ENCODE measurements around the gene RAPGEF6. TPM values are rescaled to one million over a fixed set of nuclear protein-coding genes. Genes with fewer than 3 reads are reported as not detected.

RAPGEF6 gene
- total RNA-seq, 1 experiment from 2014 or later, result 17.4 TPM

GRCh38 chr5:131466171-131466766, 168.8 kb downstream of the RAPGEF6 start:
- Mint-ChIP-seq H3K9me3 (ENCODE audit: unreplicated experiment) (no peaks in the 10 kb centered on the region), H3K36me3 (ENCODE audit: insufficient read depth, unreplicated experiment) (peaks cover 39% of the 10 kb centered on the region), H3K27ac (ENCODE audit: unreplicated experiment) (no peak overlapping the region), H3K27me3 (ENCODE audit: insufficient read depth, unreplicated experiment) (no peaks in the 10 kb centered on the region), H3K4me3 (ENCODE audit: unreplicated experiment) (no peak overlapping the region), H3K4me1 (ENCODE audit: low read depth, unreplicated experiment) (no peaks in the 10 kb centered on the region)
- no peak for DNase-seq
- no peak for TF ChIP-seq CTCF (IDR thresholded peaks at IDR 0.05; ENCODE audit: insufficient read depth in 1 of 2, low read depth in 1 of 2, low read length in 1 of 2, severe bottlenecking in 1 of 2, unreplicated experiment in 1 of 2)
- no peak overlapping the region for H3K4me3 ChIP-seq (ENCODE audit: low read depth, low read length)
- no peaks in the 10 kb centered on the region for H3K4me1 ChIP-seq
- ChIA-PET POLR2A (no interaction called here), CTCF (no interaction called here)
- H3K27me3 ChIP-seq (replicated peaks; ENCODE audit: control insufficient read depth, insufficient read depth, low read length), result no peaks in the 10 kb centered on the region
- H3K9me3 ChIP-seq, result no peaks in the 10 kb centered on the region
- BruUV-seq (replicated peaks), result no TSS peak
- intact Hi-C loops (cut with micrococcal nuclease; ENCODE audit: unreplicated experiment), result no loop called here
- H3K36me3 ChIP-seq (ENCODE audit: control insufficient read depth, insufficient read depth, low read length), result no peaks in the 10 kb centered on the region

GRCh38 chr5:131463656-131464055, 171.4 kb downstream of the RAPGEF6 start:
- Histone ChIP-seq H3K9me3 (no peaks in the 10 kb centered on the region), H3K27me3 (replicated peaks; ENCODE audit: control insufficient read depth, insufficient read depth, low read length) (no peaks in the 10 kb centered on the region), H3K4me3 (ENCODE audit: low read depth, low read length) (no peak overlapping the region), H3K36me3 (ENCODE audit: control insufficient read depth, insufficient read depth, low read length) (no peaks in the 10 kb centered on the region), H3K4me1 (peaks cover 4% of the 10 kb centered on the region; the same call in 1 of the 2 replicates)
- Mint-ChIP-seq H3K27ac (ENCODE audit: unreplicated experiment) (no peak overlapping the region), H3K4me3 (ENCODE audit: unreplicated experiment) (no peak overlapping the region), H3K4me1 (ENCODE audit: low read depth, unreplicated experiment) (peaks cover 6% of the 10 kb centered on the region), H3K27me3 (ENCODE audit: insufficient read depth, unreplicated experiment) (no peaks in the 10 kb centered on the region), H3K36me3 (ENCODE audit: insufficient read depth, unreplicated experiment) (peaks cover 42% of the 10 kb centered on the region), H3K9me3 (ENCODE audit: unreplicated experiment) (no peaks in the 10 kb centered on the region)
- no peak for DNase-seq
- no TSS peak for BruUV-seq (replicated peaks)
- POLR2A ChIA-PET, result no interaction called here
- CTCF ChIA-PET, result no interaction called here
- intact Hi-C loops (cut with micrococcal nuclease; ENCODE audit: unreplicated experiment), result no loop called here
- TF ChIP-seq CTCF (IDR thresholded peaks at IDR 0.05; ENCODE audit: insufficient read depth in 1 of 2, low read depth in 1 of 2, low read length in 1 of 2, severe bottlenecking in 1 of 2, unreplicated experiment in 1 of 2), result no peak

GRCh38 chr5:131462454-131462853, 172.6 kb downstream of the RAPGEF6 start:
- no peak overlapping the region for H3K27ac Mint-ChIP-seq (ENCODE audit: unreplicated experiment)
- CTCF ChIA-PET, result no interaction called here
- no peaks in the 10 kb centered on the region for H3K36me3 ChIP-seq (ENCODE audit: control insufficient read depth, insufficient read depth, low read length)

More at GRCh38 chr5:131462454-131462853, 172.6 kb downstream of the RAPGEF6 start:
- Histone ChIP-seq H3K4me1 (peaks cover 4% of the 10 kb centered on the region; the same call in 1 of the 2 replicates), H3K9me3 (no peaks in the 10 kb centered on the region), H3K27me3 (replicated peaks; ENCODE audit: control insufficient read depth, insufficient read depth, low read length) (no peaks in the 10 kb centered on the region), H3K4me3 (ENCODE audit: low read depth, low read length) (no peak overlapping the region)
- POLR2A ChIA-PET, result no interaction called here
- Mint-ChIP-seq H3K4me3 (ENCODE audit: unreplicated experiment) (no peak overlapping the region), H3K36me3 (ENCODE audit: insufficient read depth, unreplicated experiment) (peaks cover 30% of the 10 kb centered on the region), H3K4me1 (ENCODE audit: low read depth, unreplicated experiment) (peaks cover 6% of the 10 kb centered on the region), H3K9me3 (ENCODE audit: unreplicated experiment) (no peaks in the 10 kb centered on the region), H3K27me3 (ENCODE audit: insufficient read depth, unreplicated experiment) (no peaks in the 10 kb centered on the region)
- no TSS peak for BruUV-seq (replicated peaks)
- no peak for DNase-seq
- TF ChIP-seq CTCF (IDR thresholded peaks at IDR 0.05; ENCODE audit: insufficient read depth in 1 of 2, low read depth in 1 of 2, low read length in 1 of 2, severe bottlenecking in 1 of 2, unreplicated experiment in 1 of 2), result no peak
- intact Hi-C loops (cut with micrococcal nuclease; ENCODE audit: unreplicated experiment), result no loop called here
